B cell (primary cell): ENCODE results near the gene FRAT2.

Experiments used
- EZH2 ChIP-seq: IDR thresholded peaks from 2 replicates; pipeline ENCODE4 v1.6.1; 2012; ENCODE audit warnings: borderline replicate concordance, low read depth, mild to moderate bottlenecking, moderate library complexity, low read length; ENCODE audit not compliant: insufficient read depth, poor library complexity, severe bottlenecking
- TF ChIP-seq, protein P1 (sequence below): fragments of 200-600 bp; IDR thresholded peaks from one replicate; pipeline ENCODE4 v1.8.0; 2022; ENCODE audit warnings: antibody characterized with exemption, mild to moderate bottlenecking

DNA sequence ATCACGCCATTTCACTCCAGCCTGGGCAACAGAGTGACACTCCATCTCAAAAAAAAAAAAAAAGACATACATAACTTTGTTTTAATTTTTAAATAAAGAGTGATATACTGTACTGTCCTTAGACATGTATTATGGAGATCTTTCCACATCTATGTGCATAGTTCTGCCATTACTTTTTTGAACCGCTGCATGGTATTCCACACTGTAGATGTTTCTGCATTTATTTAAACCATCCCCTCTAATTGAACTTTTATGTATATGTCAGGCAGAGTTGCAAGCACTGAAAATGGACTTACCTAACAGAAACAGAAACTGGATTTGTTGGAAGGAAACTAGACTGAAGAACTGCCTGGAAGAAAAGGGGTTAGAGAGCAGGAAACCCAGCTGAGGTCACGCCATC, 33.5 kb downstream of the FRAT2 start:
- TF ChIP-seq, protein P1, sequence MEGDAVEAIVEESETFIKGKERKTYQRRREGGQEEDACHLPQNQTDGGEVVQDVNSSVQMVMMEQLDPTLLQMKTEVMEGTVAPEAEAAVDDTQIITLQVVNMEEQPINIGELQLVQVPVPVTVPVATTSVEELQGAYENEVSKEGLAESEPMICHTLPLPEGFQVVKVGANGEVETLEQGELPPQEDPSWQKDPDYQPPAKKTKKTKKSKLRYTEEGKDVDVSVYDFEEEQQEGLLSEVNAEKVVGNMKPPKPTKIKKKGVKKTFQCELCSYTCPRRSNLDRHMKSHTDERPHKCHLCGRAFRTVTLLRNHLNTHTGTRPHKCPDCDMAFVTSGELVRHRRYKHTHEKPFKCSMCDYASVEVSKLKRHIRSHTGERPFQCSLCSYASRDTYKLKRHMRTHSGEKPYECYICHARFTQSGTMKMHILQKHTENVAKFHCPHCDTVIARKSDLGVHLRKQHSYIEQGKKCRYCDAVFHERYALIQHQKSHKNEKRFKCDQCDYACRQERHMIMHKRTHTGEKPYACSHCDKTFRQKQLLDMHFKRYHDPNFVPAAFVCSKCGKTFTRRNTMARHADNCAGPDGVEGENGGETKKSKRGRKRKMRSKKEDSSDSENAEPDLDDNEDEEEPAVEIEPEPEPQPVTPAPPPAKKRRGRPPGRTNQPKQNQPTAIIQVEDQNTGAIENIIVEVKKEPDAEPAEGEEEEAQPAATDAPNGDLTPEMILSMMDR: no peak
- no peak for TF ChIP-seq EZH2
